GM10266 (cell line): ENCODE measurements around the gene SRCIN1.

Source experiments
- DNase-seq: peaks from one replicate; pipeline ENCODE4 v3.0.0; 2012; ENCODE audit errors: extremely low spot score
- CTCF ChIP-seq: IDR thresholded peaks from 2 replicates; pipeline ENCODE4 v1.5.1; 2012; ENCODE audit warnings: mild to moderate bottlenecking, low read depth; ENCODE audit not compliant: control insufficient read depth, insufficient read depth; ENCODE audit errors: missing control alignments

The SRCIN1 gene

DNA sequence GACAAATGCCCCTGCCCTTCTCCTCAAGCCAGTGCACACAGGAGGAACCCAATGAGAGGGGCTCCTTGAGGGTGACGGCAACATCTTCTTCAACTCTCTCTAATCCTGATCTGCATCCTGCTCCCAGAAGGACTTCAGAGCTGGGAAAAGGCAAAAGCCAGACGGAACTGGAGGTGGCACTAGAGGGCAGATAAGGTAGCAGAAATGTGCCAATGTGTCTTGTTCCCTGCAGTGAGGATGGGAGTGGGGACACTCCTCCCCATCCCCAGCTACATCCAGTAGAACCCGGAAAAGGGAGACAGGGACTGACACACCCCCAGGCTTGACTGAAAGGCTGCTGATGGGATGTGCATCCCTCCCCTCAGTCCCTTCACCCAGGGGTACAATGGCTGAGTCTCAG is 28.5 kb downstream of the SRCIN1 start:
- no peak for DNase-seq
- no peak for TF ChIP-seq CTCF

DNA sequence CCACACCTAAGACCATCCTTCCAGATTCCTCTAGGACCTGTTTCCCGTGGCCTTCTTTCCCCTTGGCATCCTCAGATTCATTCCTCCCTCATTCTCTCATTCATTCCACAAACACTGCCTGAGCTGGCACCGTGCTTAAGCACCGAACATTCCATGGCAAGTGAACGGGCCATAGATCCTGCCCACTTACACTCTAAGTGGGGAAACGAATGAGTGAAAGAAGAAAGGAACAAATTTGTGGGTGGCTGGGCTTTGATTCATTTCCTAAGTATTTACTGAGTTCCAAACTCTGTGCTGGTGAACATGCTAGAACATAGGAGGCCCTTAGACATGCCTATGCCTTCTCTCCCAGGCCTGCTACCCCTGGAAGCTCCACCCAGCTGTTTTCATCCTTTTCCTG is 30.0 kb downstream of the SRCIN1 start:
- DNase-seq: no peak
- no peak for TF ChIP-seq CTCF

DNA sequence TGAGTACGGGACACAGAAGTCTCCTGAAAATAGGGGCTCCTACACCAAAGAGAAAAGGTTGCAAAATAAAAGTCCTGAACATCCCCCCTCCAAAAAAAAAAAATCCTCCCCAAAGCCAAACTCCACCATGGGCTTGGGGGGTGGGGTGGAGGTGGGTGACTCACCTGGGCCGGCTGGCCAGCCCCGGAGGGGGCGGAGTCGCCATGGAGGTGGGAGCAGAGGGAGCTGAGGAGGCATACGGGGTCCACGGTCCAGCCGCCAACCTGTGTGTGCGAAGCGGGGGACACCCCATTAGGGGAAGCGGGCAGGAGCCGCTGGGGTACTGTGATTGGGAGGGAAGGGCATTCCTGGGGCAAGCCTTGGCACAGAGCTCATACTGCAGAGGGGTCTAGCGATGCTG is 31.0 kb downstream of the SRCIN1 start:
- DNase-seq: no peak
- TF ChIP-seq CTCF: no peak

GRCh38 chr17:38572669-38573365 is 32.9 kb downstream of the SRCIN1 start:
- no peak for TF ChIP-seq CTCF
- peak; percentile 62 for DNase-seq

GRCh38 chr17:38571833-38572668 is 33.7 kb downstream of the SRCIN1 start:
- DNase-seq: no peak
- TF ChIP-seq CTCF: no peak

GRCh38 chr17:38569701-38570512 is 35.8 kb downstream of the SRCIN1 start:
- DNase-seq: no peak
- TF ChIP-seq CTCF: no peak
